AG04449 (cell line): ENCODE results near the gene ASTN2.

Source experiments
- CTCF ChIA-PET: fragments of 350-600 bp; formaldehyde crosslinking; extraction: SDS; loops from one replicate; lab custom pipeline; 2021; ENCODE audit warnings: antibody characterized with exemption; lab: Yijun Ruan, JAX
- POLR2A ChIA-PET: fragments of 400-600, 350-600 bp; formaldehyde crosslinking; extraction: SDS; loops from one replicate; lab custom pipeline; 2020; ENCODE audit warnings: antibody characterized with exemption, inconsistent platforms; lab: Yijun Ruan, JAX
- DNase-seq: peaks from one replicate; pipeline ENCODE4 v3.0.0-alpha.2; 2010; ENCODE audit warnings: low read depth, low spot score
- H3K4me3 ChIP-seq: 2 replicates; pipeline ENCODE4 v1.5.1; 2011; ENCODE audit warnings: low read depth, mild to moderate bottlenecking, control low read depth, low read length
- TF ChIP-seq, protein P1 (sequence below): IDR thresholded peaks from one replicate; pipeline ENCODE4 v1.5.1; 2011; ENCODE audit warnings: mild to moderate bottlenecking, moderate library complexity, low read length, control low read depth, inconsistent platforms; ENCODE audit not compliant: insufficient read depth; ENCODE audit errors: missing control alignments

ASTN2 gene

DNA sequence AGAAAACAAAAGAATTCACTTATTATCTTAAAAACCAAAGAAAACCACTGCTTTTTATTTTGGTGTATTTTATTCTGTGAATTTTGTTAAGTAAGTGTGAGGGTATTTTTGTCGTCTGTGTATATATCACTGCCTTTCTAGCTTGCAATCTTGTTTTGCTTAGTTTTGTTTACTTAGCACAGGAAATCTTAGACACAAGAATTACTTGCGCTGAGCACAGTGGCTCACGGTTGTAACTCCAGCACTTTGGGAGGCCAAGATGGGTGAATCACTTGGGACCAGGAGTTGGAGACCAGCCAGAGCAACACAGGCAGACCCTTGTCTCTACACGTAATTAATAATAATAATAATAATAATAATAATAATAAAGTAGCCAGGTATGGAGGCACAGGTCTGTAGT, 1030.9 kb downstream of the ASTN2 start:
- no peak overlapping the region for H3K4me3 ChIP-seq
- CTCF ChIA-PET: interaction anchor here (1.0 kb wide), 2 partner anchors 188 to 231 kb away, joined by 3 read pairs; no protein-coding TSS in a partner anchor
- POLR2A ChIA-PET: no interaction called here
- TF ChIP-seq, protein P1, sequence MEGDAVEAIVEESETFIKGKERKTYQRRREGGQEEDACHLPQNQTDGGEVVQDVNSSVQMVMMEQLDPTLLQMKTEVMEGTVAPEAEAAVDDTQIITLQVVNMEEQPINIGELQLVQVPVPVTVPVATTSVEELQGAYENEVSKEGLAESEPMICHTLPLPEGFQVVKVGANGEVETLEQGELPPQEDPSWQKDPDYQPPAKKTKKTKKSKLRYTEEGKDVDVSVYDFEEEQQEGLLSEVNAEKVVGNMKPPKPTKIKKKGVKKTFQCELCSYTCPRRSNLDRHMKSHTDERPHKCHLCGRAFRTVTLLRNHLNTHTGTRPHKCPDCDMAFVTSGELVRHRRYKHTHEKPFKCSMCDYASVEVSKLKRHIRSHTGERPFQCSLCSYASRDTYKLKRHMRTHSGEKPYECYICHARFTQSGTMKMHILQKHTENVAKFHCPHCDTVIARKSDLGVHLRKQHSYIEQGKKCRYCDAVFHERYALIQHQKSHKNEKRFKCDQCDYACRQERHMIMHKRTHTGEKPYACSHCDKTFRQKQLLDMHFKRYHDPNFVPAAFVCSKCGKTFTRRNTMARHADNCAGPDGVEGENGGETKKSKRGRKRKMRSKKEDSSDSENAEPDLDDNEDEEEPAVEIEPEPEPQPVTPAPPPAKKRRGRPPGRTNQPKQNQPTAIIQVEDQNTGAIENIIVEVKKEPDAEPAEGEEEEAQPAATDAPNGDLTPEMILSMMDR: no peak
- DNase-seq: no peak

DNA sequence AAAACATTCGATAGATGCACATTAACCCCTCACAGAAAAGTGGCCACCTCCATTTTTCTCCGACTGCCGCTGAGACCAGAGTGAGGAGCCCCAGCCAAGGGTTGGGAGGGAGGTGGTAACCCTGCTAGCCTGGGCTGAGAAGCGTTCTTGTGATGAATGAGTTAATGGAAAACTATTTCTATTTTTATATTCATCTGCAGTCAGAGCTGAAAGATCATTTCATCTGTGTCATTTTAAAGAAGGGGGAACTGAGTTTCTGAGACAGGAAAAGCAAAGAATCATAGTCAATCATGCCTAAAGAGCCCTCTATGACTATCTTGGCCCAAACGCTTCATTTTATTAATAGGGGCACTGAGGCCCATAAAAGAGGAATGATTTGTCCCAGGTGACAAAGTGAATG, 1031.7 kb downstream of the ASTN2 start:
- no peak for DNase-seq
- ChIA-PET POLR2A (no interaction called here), CTCF (no interaction called here)
- no peak overlapping the region for H3K4me3 ChIP-seq
- TF ChIP-seq, protein P1: no peak

DNA sequence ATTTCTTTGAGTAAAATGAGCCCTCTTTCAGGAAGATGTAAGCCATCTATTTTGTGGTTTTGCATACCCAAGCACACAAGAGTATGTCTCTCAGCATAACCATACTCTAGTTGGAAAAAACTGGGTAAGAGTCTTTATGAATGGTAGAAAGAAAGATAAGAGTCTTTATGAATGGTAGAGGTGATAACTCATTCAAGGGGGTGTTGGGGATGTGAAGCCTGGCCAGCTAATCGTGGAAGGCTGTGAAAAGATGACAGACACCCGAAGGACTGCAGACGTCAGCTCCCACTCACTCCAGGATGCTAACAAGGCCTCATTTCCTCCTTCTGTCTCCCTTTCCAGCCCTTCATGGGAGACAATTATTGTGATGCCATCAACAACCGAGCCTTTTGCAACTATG, 1032.8 kb downstream of the ASTN2 start:
- no peak for DNase-seq
- POLR2A ChIA-PET: no interaction called here
- TF ChIP-seq, protein P1: no peak
- CTCF ChIA-PET: no interaction called here
- H3K4me3 ChIP-seq: no peak overlapping the region

DNA sequence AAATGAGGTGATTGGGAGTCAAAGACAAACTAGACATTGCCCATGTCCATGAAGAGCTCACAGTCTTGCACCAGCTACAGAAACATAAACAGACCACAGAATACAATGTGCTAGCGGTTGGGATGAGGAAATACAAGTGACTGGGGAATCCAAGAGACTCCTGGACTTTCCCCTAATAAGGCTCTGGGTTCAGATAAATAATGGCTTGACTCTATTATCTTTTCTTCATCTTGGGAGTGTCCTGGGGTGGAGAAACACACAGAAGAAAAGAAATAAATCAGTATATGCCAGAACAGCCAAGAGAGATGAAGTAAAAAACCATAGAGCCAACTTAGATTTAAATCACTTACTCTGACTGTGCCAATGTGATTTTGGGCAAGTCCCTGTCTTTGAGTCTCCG, 1033.5 kb downstream of the ASTN2 start:
- no peak for DNase-seq
- POLR2A ChIA-PET: no interaction called here
- CTCF ChIA-PET: no interaction called here
- TF ChIP-seq, protein P1: no peak
- no peak overlapping the region for H3K4me3 ChIP-seq

DNA sequence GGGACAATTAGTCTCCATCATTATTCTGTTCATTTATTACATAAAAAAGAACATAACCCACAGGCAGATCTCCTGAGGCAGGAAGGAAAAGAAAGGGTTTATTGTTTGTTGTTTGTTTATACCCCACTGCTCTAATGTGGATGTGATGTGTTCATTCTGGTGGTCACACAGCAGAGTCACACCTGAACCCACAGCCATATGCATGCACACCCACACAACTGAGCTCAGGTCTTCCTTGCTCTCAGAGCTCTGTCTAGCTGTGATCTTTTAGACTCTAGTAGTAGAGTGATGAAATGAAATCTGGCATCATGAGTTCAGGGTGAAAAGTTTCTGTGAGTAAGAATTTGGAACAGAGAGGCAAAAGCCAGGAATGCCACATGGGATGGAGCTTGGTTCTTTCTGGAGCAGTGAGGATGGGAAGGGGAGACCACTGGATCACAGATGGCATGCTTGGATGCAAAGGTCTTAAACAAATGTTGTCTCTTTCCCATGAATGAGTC, 1034.3 kb downstream of the ASTN2 start:
- POLR2A ChIA-PET: no interaction called here
- no peak overlapping the region for H3K4me3 ChIP-seq
- TF ChIP-seq, protein P1: no peak
- no peak for DNase-seq
- CTCF ChIA-PET: interaction anchor here (1.0 to 1.3 kb wide), 4 partner anchors 11 to 266 kb away, joined by 3 to 4 read pairs (median 4); no protein-coding TSS in a partner anchor

DNA sequence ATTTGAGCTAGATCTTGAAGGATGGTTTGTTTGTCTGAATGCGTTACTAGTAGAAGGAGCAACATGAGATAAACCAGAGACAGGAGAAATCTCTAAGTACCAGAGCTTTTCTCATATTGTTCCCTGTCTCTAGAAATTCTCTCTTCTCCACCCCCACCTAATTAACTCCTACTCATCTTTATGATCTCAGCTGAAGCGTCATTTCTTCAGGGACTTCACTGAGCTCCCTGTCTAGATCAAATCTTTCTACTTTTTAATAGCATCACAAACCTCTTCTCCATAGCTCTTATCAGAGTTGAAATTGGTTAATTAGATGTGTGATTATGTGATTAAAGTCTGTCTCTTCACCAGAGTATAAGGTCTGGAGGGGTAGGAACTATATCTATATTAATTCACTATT, 1035.0 kb downstream of the ASTN2 start:
- TF ChIP-seq, protein P1: no peak
- POLR2A ChIA-PET: no interaction called here
- CTCF ChIA-PET: interaction anchor here (1.0 to 2.4 kb wide), 5 partner anchors 11 to 267 kb away, joined by 3 to 6 read pairs (median 4); no protein-coding TSS in a partner anchor

More for the DNA sequence above, 1035.0 kb downstream of the ASTN2 start:
- no peak for DNase-seq
- no peak overlapping the region for H3K4me3 ChIP-seq
